Activated T-cell treated with anti-CD3 and anti-CD28 coated beads, Interleukin-2, amount 50 U/mL, for 4 hours (primary cell): ENCODE results near the gene TRAM1L1. TPM values are rescaled to one million over a fixed set of nuclear protein-coding genes. Genes with fewer than 3 reads are reported as not detected.

ENCODE experiments used
- ATAC-seq, 2 donors: fragments of 200-7000 bp; cut with Tn5 transposase; one replicate each; pipeline ENCODE4 v1.10.0; 2021
- DNase-seq: peaks from one replicate; pipeline ENCODE4 v3.0.0-alpha.2; 2020
- H3K27me3 Mint-ChIP-seq: one replicate; pipeline ENCODE4 v1.8.0; 2021; ENCODE audit warnings: low read depth, mixed read lengths
- H3K36me3 Mint-ChIP-seq: one replicate; pipeline ENCODE4 v1.8.0; 2022; ENCODE audit warnings: mixed read lengths; ENCODE audit not compliant: insufficient read depth
- H3K4me1 Mint-ChIP-seq: one replicate; pipeline ENCODE4 v1.8.0; 2021; ENCODE audit warnings: low read depth, mixed read lengths
- H3K4me3 Mint-ChIP-seq: one replicate; pipeline ENCODE4 v1.8.0; 2021; ENCODE audit warnings: mild to moderate bottlenecking, moderate library complexity, mixed read lengths
- H3K9me3 Mint-ChIP-seq: one replicate; pipeline ENCODE4 v1.8.0; 2021; ENCODE audit warnings: mixed read lengths
- total RNA-seq, 3 donors: library from RNA; stranded (reverse); gene quantifications; one replicate each; pipeline ENCODE4 v1.2.1, GENCODE V29; 2021

TRAM1L1 gene
- not detected for total RNA-seq

GRCh38 chr4:117084866-117085701 is at the start of gene TRAM1L1:
TRAM1L1 (minus strand) TSS chr4:117085576; CDS start chr4:117085393, 183 bp downstream.
- DNase-seq (no peak), ATAC-seq (peak in 1 of 2 donors; percentile 25)
- peaks cover 3% of the 10 kb centered on the region for H3K27me3 Mint-ChIP-seq
- H3K36me3 Mint-ChIP-seq = no peaks in the 10 kb centered on the region
- no peaks in the 10 kb centered on the region for H3K4me1 Mint-ChIP-seq
- peaks cover 6% of the 10 kb centered on the region for H3K9me3 Mint-ChIP-seq
- H3K4me3 Mint-ChIP-seq = no peak within 1 kb of the TSS

GRCh38 chr4:117134386-117134785 is 49.0 kb upstream of the TRAM1L1 start:
- Mint-ChIP-seq H3K4me3 (no peak overlapping the region), H3K27me3 (no peaks in the 10 kb centered on the region), H3K36me3 (no peaks in the 10 kb centered on the region), H3K4me1 (no peaks in the 10 kb centered on the region), H3K9me3 (peaks cover 12% of the 10 kb centered on the region)
- no peak for DNase-seq
- no peak for ATAC-seq

GRCh38 chr4:117096886-117097285 is 11.5 kb upstream of the TRAM1L1 start:
- Mint-ChIP-seq H3K4me3 (no peak overlapping the region), H3K9me3 (peaks cover 7% of the 10 kb centered on the region), H3K36me3 (no peaks in the 10 kb centered on the region), H3K27me3 (no peaks in the 10 kb centered on the region), H3K4me1 (no peaks in the 10 kb centered on the region)
- no peak for DNase-seq
- ATAC-seq = no peak

GRCh38 chr4:117096462-117096861 is 11.1 kb upstream of the TRAM1L1 start:
- no peaks in the 10 kb centered on the region for H3K27me3 Mint-ChIP-seq
- no peaks in the 10 kb centered on the region for H3K4me1 Mint-ChIP-seq
- H3K4me3 Mint-ChIP-seq = no peak overlapping the region
- DNase-seq (no peak), ATAC-seq (no peak)
- H3K36me3 Mint-ChIP-seq = no peaks in the 10 kb centered on the region
- peaks cover 7% of the 10 kb centered on the region for H3K9me3 Mint-ChIP-seq

- H3K27me3 Mint-ChIP-seq = no peaks in the 10 kb centered on the region
- no peak for DNase-seq
- H3K4me3 Mint-ChIP-seq = no peak overlapping the region
- no peaks in the 10 kb centered on the region for H3K4me1 Mint-ChIP-seq
- no peaks in the 10 kb centered on the region for H3K36me3 Mint-ChIP-seq
- no peak for ATAC-seq
- no peaks in the 10 kb centered on the region for H3K9me3 Mint-ChIP-seq
These were observed 8.2 kb upstream of the TRAM1L1 start for GRCh38 chr4:117093571-117093970.

- Mint-ChIP-seq H3K4me3 (no peak overlapping the region), H3K9me3 (no peaks in the 10 kb centered on the region), H3K4me1 (no peaks in the 10 kb centered on the region), H3K27me3 (no peaks in the 10 kb centered on the region), H3K36me3 (no peaks in the 10 kb centered on the region)
- no peak for DNase-seq
- ATAC-seq = no peak
These were observed 7.6 kb downstream of the TRAM1L1 start for GRCh38 chr4:117077760-117078159.

GRCh38 chr4:117068120-117068519 is 17.3 kb downstream of the TRAM1L1 start:
- Mint-ChIP-seq H3K9me3 (peaks cover 9% of the 10 kb centered on the region), H3K4me1 (no peaks in the 10 kb centered on the region), H3K36me3 (no peaks in the 10 kb centered on the region), H3K27me3 (no peaks in the 10 kb centered on the region), H3K4me3 (no peak overlapping the region)
- no peak for DNase-seq
- ATAC-seq = no peak

- no peaks in the 10 kb centered on the region for H3K4me1 Mint-ChIP-seq
- DNase-seq (no peak), ATAC-seq (no peak)
- H3K36me3 Mint-ChIP-seq = no peaks in the 10 kb centered on the region
- H3K9me3 Mint-ChIP-seq = peaks cover 25% of the 10 kb centered on the region
- no peak overlapping the region for H3K4me3 Mint-ChIP-seq
- no peaks in the 10 kb centered on the region for H3K27me3 Mint-ChIP-seq
These were observed 21.2 kb downstream of the TRAM1L1 start for GRCh38 chr4:117063961-117064696.

- H3K4me3 Mint-ChIP-seq = no peak overlapping the region
- DNase-seq (no peak), ATAC-seq (no peak)
- no peaks in the 10 kb centered on the region for H3K27me3 Mint-ChIP-seq
- H3K4me1 Mint-ChIP-seq = no peaks in the 10 kb centered on the region
- no peaks in the 10 kb centered on the region for H3K36me3 Mint-ChIP-seq
- no peaks in the 10 kb centered on the region for H3K9me3 Mint-ChIP-seq
These were observed 42.4 kb downstream of the TRAM1L1 start for GRCh38 chr4:117042962-117043361.
